Measurements from ENCODE around the gene SCN10A. TPM values are rescaled to one million over a fixed set of nuclear protein-coding genes. Genes with fewer than 3 reads are reported as not detected.

SCN10A gene
- total RNA-seq, 4 donors from 2014 or later, result not detected

- DNase-seq, result no peak
- no peak for TF ChIP-seq POLR2A (IDR thresholded peaks at IDR 0.05)
- TF ChIP-seq CTCF (IDR thresholded peaks at IDR 0.05), result no peak
- Histone ChIP-seq H3K27me3 (no peaks in the 10 kb centered on the region), H3K4me1 (no peaks in the 10 kb centered on the region), H3K9me3 (no peaks in the 10 kb centered on the region), H3K27ac (no peak overlapping the region), H3K4me3 (no peak overlapping the region), H3K36me3 (no peaks in the 10 kb centered on the region)
- intact Hi-C loops (cut with DNase I), result no loop called here
- 14 to 44% methylated on average over 1 of the region's 1 CpG for WGBS, 2 donors
These were observed 15.5 kb downstream of the SCN10A start for GRCh38 chr3:38800511-38800910.

- TF ChIP-seq POLR2A (IDR thresholded peaks at IDR 0.05), result no peak
- TF ChIP-seq CTCF (IDR thresholded peaks at IDR 0.05), result no peak
- Histone ChIP-seq H3K4me3 (no peak overlapping the region), H3K9me3 (no peaks in the 10 kb centered on the region), H3K27ac (no peak overlapping the region), H3K36me3 (no peaks in the 10 kb centered on the region), H3K4me1 (no peaks in the 10 kb centered on the region), H3K27me3 (no peaks in the 10 kb centered on the region)
- DNase-seq, result no peak
- WGBS, 2 donors, result 73 to 77% methylated on average over 7 to 8 of the region's 8 CpGs
- intact Hi-C loops (cut with DNase I), result no loop called here
These were observed 22.3 kb downstream of the SCN10A start for GRCh38 chr3:38793721-38794120.

GRCh38 chr3:38792983-38793382 lies 23.0 kb downstream of the SCN10A start:
- 56 to 71% methylated on average over 1 of the region's 1 CpG for WGBS, 2 donors
- Histone ChIP-seq H3K9me3 (no peaks in the 10 kb centered on the region), H3K4me1 (no peaks in the 10 kb centered on the region), H3K27me3 (no peaks in the 10 kb centered on the region), H3K4me3 (no peak overlapping the region), H3K36me3 (no peaks in the 10 kb centered on the region), H3K27ac (no peak overlapping the region)
- no peak for TF ChIP-seq POLR2A (IDR thresholded peaks at IDR 0.05)
- TF ChIP-seq CTCF (IDR thresholded peaks at IDR 0.05), result no peak
- intact Hi-C loops (cut with DNase I), result no loop called here
- no peak for DNase-seq

- H3K4me1 ChIP-seq, result no peaks in the 10 kb centered on the region
- no peak overlapping the region for H3K27ac ChIP-seq
- intact Hi-C loops (cut with DNase I), result no loop called here
- H3K4me3 ChIP-seq, result no peak overlapping the region
- TF ChIP-seq POLR2A (IDR thresholded peaks at IDR 0.05), result no peak
- no peak for TF ChIP-seq CTCF (IDR thresholded peaks at IDR 0.05)
- 21 to 35% methylated on average over 4 of the region's 4 CpGs for WGBS, 2 donors
- no peaks in the 10 kb centered on the region for H3K36me3 ChIP-seq
- DNase-seq, result no peak
- H3K9me3 ChIP-seq, result no peaks in the 10 kb centered on the region
- H3K27me3 ChIP-seq, result no peaks in the 10 kb centered on the region
These were observed 33.9 kb downstream of the SCN10A start for GRCh38 chr3:38782148-38782547.

GRCh38 chr3:38773528-38773927 lies 42.5 kb downstream of the SCN10A start:
- intact Hi-C loops (cut with DNase I), result no loop called here
- Histone ChIP-seq H3K9me3 (peaks cover 0 to 4% (median 0%) of the 10 kb centered on the region in 3 donors), H3K27ac (no peak overlapping the region), H3K4me3 (no peak overlapping the region), H3K4me1 (no peaks in the 10 kb centered on the region), H3K36me3 (no peaks in the 10 kb centered on the region), H3K27me3 (no peaks in the 10 kb centered on the region)
- TF ChIP-seq CTCF (IDR thresholded peaks at IDR 0.05), result no peak
- TF ChIP-seq POLR2A (IDR thresholded peaks at IDR 0.05), result no peak
- DNase-seq, result no peak

Measured in esophagus squamous epithelium (tissue), 5 donors.